Measurements from ENCODE around the gene MTMR3. TPM values are rescaled to one million over a fixed set of nuclear protein-coding genes. Genes with fewer than 3 reads are reported as not detected.

Gene MTMR3
- total and polyA plus RNA-seq, 2 experiments from 2014 or later = 12.6 to 22.2 TPM

GRCh38 chr22:30014244-30014643 is 131.3 kb downstream of the MTMR3 start:
- Histone ChIP-seq H3K27ac (no peak overlapping the region), H3K9me3 (ENCODE audit: low read depth) (no peaks in the 10 kb centered on the region), H3K36me3 (ENCODE audit: low read depth) (peaks cover 14% of the 10 kb centered on the region; the same call in 1 of the 2 replicates), H3K79me2 (ENCODE audit: insufficient read depth) (no peaks in the 10 kb centered on the region), H2AFZ (no peak overlapping the region), H3K9me2 (ENCODE audit: insufficient read depth) (no peaks in the 10 kb centered on the region), H3K4me1 (ENCODE audit: insufficient read depth) (peaks cover 38% of the 10 kb centered on the region), H3K4me3 (no peak overlapping the region), H3K9ac (no peak overlapping the region), H4K20me1 (ENCODE audit: insufficient read depth) (no peaks in the 10 kb centered on the region), H3K4me2 (ENCODE audit: unreplicated experiment) (no peak overlapping the region), H3K27me3 (replicated peaks; ENCODE audit: insufficient read depth) (no peaks in the 10 kb centered on the region), H3F3A (ENCODE audit: insufficient read depth) (peaks cover 35% of the 10 kb centered on the region)
- no peak for TF ChIP-seq EZH2 (IDR thresholded peaks at IDR 0.05; ENCODE audit: insufficient read depth, poor library complexity, severe bottlenecking)
- no peak for TF ChIP-seq EZH2phosphoT487 (IDR thresholded peaks at IDR 0.05; ENCODE audit: insufficient read depth, low read depth)
- DNase-seq = no peak
- in situ Hi-C loops (cut with MboI) = no loop called here

GRCh38 chr22:30015229-30015797 is 132.3 kb downstream of the MTMR3 start:
- Histone ChIP-seq H3K9me2 (ENCODE audit: insufficient read depth) (no peaks in the 10 kb centered on the region), H3K9me3 (ENCODE audit: low read depth) (no peaks in the 10 kb centered on the region), H3K4me3 (no peak overlapping the region), H3K4me2 (ENCODE audit: unreplicated experiment) (no peak overlapping the region), H3K79me2 (ENCODE audit: insufficient read depth) (no peaks in the 10 kb centered on the region), H3K27me3 (replicated peaks; ENCODE audit: insufficient read depth) (no peaks in the 10 kb centered on the region), H3K9ac (no peak overlapping the region), H3F3A (ENCODE audit: insufficient read depth) (peaks cover 35% of the 10 kb centered on the region), H3K4me1 (ENCODE audit: insufficient read depth) (peaks cover 38% of the 10 kb centered on the region), H3K27ac (peak overlapping the region; percentile 69), H4K20me1 (ENCODE audit: insufficient read depth) (no peaks in the 10 kb centered on the region), H2AFZ (no peak overlapping the region), H3K36me3 (ENCODE audit: low read depth) (peaks cover 18% of the 10 kb centered on the region; the same call in 1 of the 2 replicates)
- 92 to 100% methylated on average over 2 to 3 of the region's 3 CpGs for WGBS, 2 experiments (ENCODE audit: low coverage in 1 of 2, low lambda C conversion rate in 2 of 2, missing lambda C conversion rate in 2 of 2)
- no peak for DNase-seq
- in situ Hi-C loops (cut with MboI) = no loop called here
- no peak for TF ChIP-seq EZH2phosphoT487 (IDR thresholded peaks at IDR 0.05; ENCODE audit: insufficient read depth, low read depth)
- no peak for TF ChIP-seq EZH2 (IDR thresholded peaks at IDR 0.05; ENCODE audit: insufficient read depth, poor library complexity, severe bottlenecking)

GRCh38 chr22:30015846-30016245 is 132.9 kb downstream of the MTMR3 start:
- no peaks in the 10 kb centered on the region for H4K20me1 ChIP-seq (ENCODE audit: insufficient read depth)
- in situ Hi-C loops (cut with MboI) = no loop called here
- H3K4me2 ChIP-seq (ENCODE audit: unreplicated experiment) = peak overlapping the region; percentile 73
- H2AFZ ChIP-seq = no peak overlapping the region
- peaks cover 18% of the 10 kb centered on the region; the same call in 1 of the 2 replicates for H3K36me3 ChIP-seq (ENCODE audit: low read depth)
- peaks cover 35% of the 10 kb centered on the region for H3F3A ChIP-seq (ENCODE audit: insufficient read depth)
- TF ChIP-seq EZH2phosphoT487 (IDR thresholded peaks at IDR 0.05; ENCODE audit: insufficient read depth, low read depth) (no peak), EZH2 (IDR thresholded peaks at IDR 0.05; ENCODE audit: insufficient read depth, poor library complexity, severe bottlenecking) (no peak)
- H3K4me1 ChIP-seq (ENCODE audit: insufficient read depth) = peaks cover 38% of the 10 kb centered on the region
- H3K4me3 ChIP-seq = no peak overlapping the region
- H3K9me3 ChIP-seq (ENCODE audit: low read depth) = no peaks in the 10 kb centered on the region
- H3K9me2 ChIP-seq (ENCODE audit: insufficient read depth) = no peaks in the 10 kb centered on the region
- peak; percentile 94 for DNase-seq
- no peaks in the 10 kb centered on the region for H3K27me3 ChIP-seq (replicated peaks; ENCODE audit: insufficient read depth)
- H3K9ac ChIP-seq = no peak overlapping the region
- H3K79me2 ChIP-seq (ENCODE audit: insufficient read depth) = no peaks in the 10 kb centered on the region
- peak overlapping the region; percentile 69 for H3K27ac ChIP-seq
- WGBS, 2 experiments (ENCODE audit: low coverage in 1 of 2, low lambda C conversion rate in 2 of 2, missing lambda C conversion rate in 2 of 2) = 20 to 38% methylated on average over 1 of the region's 1 CpG

- Histone ChIP-seq H3K36me3 (ENCODE audit: low read depth) (peaks cover 18% of the 10 kb centered on the region; the same call in 1 of the 2 replicates), H3K4me1 (ENCODE audit: insufficient read depth) (peaks cover 38% of the 10 kb centered on the region), H3K27me3 (replicated peaks; ENCODE audit: insufficient read depth) (no peaks in the 10 kb centered on the region), H3K79me2 (ENCODE audit: insufficient read depth) (no peaks in the 10 kb centered on the region), H3K27ac (peak overlapping the region; percentile 69), H3K4me3 (no peak overlapping the region), H3F3A (ENCODE audit: insufficient read depth) (peaks cover 35% of the 10 kb centered on the region), H3K9me2 (ENCODE audit: insufficient read depth) (no peaks in the 10 kb centered on the region), H4K20me1 (ENCODE audit: insufficient read depth) (no peaks in the 10 kb centered on the region), H3K9ac (no peak overlapping the region), H3K9me3 (ENCODE audit: low read depth) (no peaks in the 10 kb centered on the region), H3K4me2 (ENCODE audit: unreplicated experiment) (peak overlapping the region; percentile 73), H2AFZ (no peak overlapping the region)
- TF ChIP-seq EZH2 (IDR thresholded peaks at IDR 0.05; ENCODE audit: insufficient read depth, poor library complexity, severe bottlenecking) (no peak), EZH2phosphoT487 (IDR thresholded peaks at IDR 0.05; ENCODE audit: insufficient read depth, low read depth) (no peak)
- in situ Hi-C loops (cut with MboI) = no loop called here
- DNase-seq = peak; percentile 56
- WGBS, 2 experiments (ENCODE audit: low coverage in 1 of 2, low lambda C conversion rate in 2 of 2, missing lambda C conversion rate in 2 of 2) = 95 to 96% methylated on average over 4 of the region's 4 CpGs
Observed at GRCh38 chr22:30016596-30016995, 133.6 kb downstream of the MTMR3 start.

All from GM23248 (cell line).